GM23338 (cell line): ENCODE results near the gene LRRC63. TPM values are rescaled to one million over a fixed set of nuclear protein-coding genes. Genes with fewer than 3 reads are reported as not detected.

Experiments used
- ATAC-seq: fragments of 200-7000 bp; cut with Tn5 transposase; 3 replicates; pipeline ENCODE4 v1.9.1; 2020
- DNase-seq: peaks from one replicate; pipeline ENCODE4 v3.0.0-alpha.2; 2015; ENCODE audit warnings: low spot score
- H2AFZ ChIP-seq: fragments of 200-600 bp; sonication (generic); 2 replicates; pipeline ENCODE4 v1.8.0; 2016; ENCODE audit warnings: antibody characterized with exemption, mild to moderate bottlenecking, moderate library complexity
- H3F3A ChIP-seq: fragments of 200-600 bp; sonication (generic); replicated peaks from 2 replicates; pipeline ENCODE4 v1.8.0; 2017; ENCODE audit warnings: antibody characterized with exemption, mixed run types, low read depth
- H3K27ac ChIP-seq: fragments of 200-600 bp; sonication (generic); 2 replicates; pipeline ENCODE4 v1.6.1; 2016; ENCODE audit warnings: low read depth
- H3K27me3 ChIP-seq: fragments of 200-600 bp; sonication (generic); 2 replicates; pipeline ENCODE4 v1.8.0; 2016; ENCODE audit warnings: mild to moderate bottlenecking, mixed run types, moderate library complexity; ENCODE audit not compliant: insufficient read depth
- H3K36me3 ChIP-seq: fragments of 200-600 bp; sonication (generic); 2 replicates; pipeline ENCODE4 v1.8.0; 2016; ENCODE audit warnings: mild to moderate bottlenecking; ENCODE audit not compliant: insufficient read depth
- H3K4me1 ChIP-seq: fragments of 200-600 bp; sonication (generic); 2 replicates; pipeline ENCODE4 v1.8.0; 2016; ENCODE audit warnings: mild to moderate bottlenecking, moderate library complexity; ENCODE audit not compliant: insufficient read depth
- H3K4me2 ChIP-seq: fragments of 200-600 bp; sonication (generic); 2 replicates; pipeline ENCODE4 v1.7.1; 2017; ENCODE audit warnings: mixed run types
- H3K4me3 ChIP-seq: fragments of 200-600 bp; sonication (generic); 2 replicates; pipeline ENCODE4 v1.6.1; 2016; ENCODE audit warnings: mixed run types
- H3K79me2 ChIP-seq: fragments of 200-600 bp; sonication (generic); replicated peaks from 2 replicates; pipeline ENCODE4 v1.8.0; 2017; ENCODE audit warnings: mild to moderate bottlenecking; ENCODE audit not compliant: insufficient read depth
- H3K9me2 ChIP-seq: fragments of 200-600 bp; sonication (generic); 2 replicates; pipeline ENCODE4 v1.8.0; 2017; ENCODE audit not compliant: insufficient read depth
- H4K20me1 ChIP-seq: fragments of 200-600 bp; sonication (generic); replicated peaks from 2 replicates; pipeline ENCODE4 v1.8.0; 2017; ENCODE audit warnings: mild to moderate bottlenecking; ENCODE audit not compliant: insufficient read depth
- H3K27ac Mint-ChIP-seq: 2 replicates; pipeline ENCODE4 v1.8.0; 2020; ENCODE audit warnings: inconsistent platforms, mild to moderate bottlenecking, moderate library complexity, mixed read lengths
- H3K27me3 Mint-ChIP-seq: 3 replicates; pipeline ENCODE4 v1.8.0; 2022; ENCODE audit warnings: low read depth, mild to moderate bottlenecking, moderate library complexity, mixed read lengths, inconsistent platforms; ENCODE audit not compliant: insufficient read depth, poor library complexity
- H3K36me3 Mint-ChIP-seq: 3 replicates; pipeline ENCODE4 v1.8.0; 2021; ENCODE audit warnings: low read depth, mild to moderate bottlenecking, inconsistent platforms, moderate library complexity, mixed read lengths
- H3K4me1 Mint-ChIP-seq: 3 replicates; pipeline ENCODE4 v1.8.0; 2020; ENCODE audit warnings: mild to moderate bottlenecking, inconsistent platforms, mixed read lengths
- H3K4me3 Mint-ChIP-seq: 3 replicates; pipeline ENCODE4 v1.8.0; 2021; ENCODE audit warnings: moderate library complexity, mild to moderate bottlenecking, inconsistent platforms, mixed read lengths
- H3K9me3 Mint-ChIP-seq: 3 replicates; pipeline ENCODE4 v1.8.0; 2020; ENCODE audit warnings: moderate library complexity, mild to moderate bottlenecking, inconsistent platforms, mixed read lengths
- ETS1 ChIP-seq: IDR thresholded peaks from 2 replicates; pipeline ENCODE4 v1.6.1; 2016; ENCODE audit warnings: antibody characterized with exemption
- EZH2phosphoT487 ChIP-seq: fragments of 200-600 bp; sonication (generic); IDR thresholded peaks from one replicate; pipeline ENCODE4 v1.8.1; 2018; ENCODE audit warnings: antibody characterized with exemption; ENCODE audit not compliant: unreplicated experiment
- JUNB ChIP-seq: IDR thresholded peaks from one replicate; pipeline ENCODE4 v1.6.1; 2016; ENCODE audit warnings: antibody characterized with exemption; ENCODE audit not compliant: unreplicated experiment
- REST ChIP-seq: IDR thresholded peaks from one replicate; pipeline ENCODE4 v1.6.1; 2018; ENCODE audit warnings: antibody characterized with exemption; ENCODE audit not compliant: unreplicated experiment
- ZNF114 ChIP-seq: fragments of 250-450 bp; sonication (Bioruptor Pico); IDR thresholded peaks from 2 replicates; pipeline ENCODE4 v1.5.0; 2020; ENCODE audit warnings: mild to moderate bottlenecking, moderate library complexity
- ZNF462 ChIP-seq: fragments of 250-450 bp; sonication (Bioruptor Pico); IDR thresholded peaks from 2 replicates; pipeline ENCODE4 v1.5.0; 2020; ENCODE audit warnings: mild to moderate bottlenecking, moderate library complexity
- polyA plus RNA-seq: library from polyadenylated mRNA; unstranded; fragments of >200 nt; fragmentation: Nextera tagmentation; extraction: Ambion mirVana; gene quantifications from 2 replicates; pipeline ENCODE4 v1.2.1, GENCODE V29; 2016
- total RNA-seq: library from RNA; depleted of rRNA; stranded (reverse); fragments of >200 nt; shearing (Covaris generic); gene quantifications from 2 replicates; pipeline ENCODE4 v1.2.3, GENCODE V29; 2014

Gene LRRC63
- total and polyA plus RNA-seq, 2 experiments from 2014 or later: not detected

GRCh38 chr13:46171217-46171616 lies 40.5 kb upstream of the LRRC63 start:
- Histone ChIP-seq H3K4me3 (no peak overlapping the region), H3K4me2 (peak overlapping the region; percentile 8; the same call in 1 of the 2 replicates), H3K27me3 (no peaks in the 10 kb centered on the region), H3K27ac (no peak overlapping the region), H2AFZ (no peak overlapping the region), H3K9me2 (no peaks in the 10 kb centered on the region), H3K4me1 (peaks cover 10% of the 10 kb centered on the region), H3K36me3 (no peaks in the 10 kb centered on the region), H3F3A (no peaks in the 10 kb centered on the region), H3K79me2 (no peaks in the 10 kb centered on the region), H4K20me1 (no peaks in the 10 kb centered on the region)
- TF ChIP-seq ZNF114 (CRISPR knock-in tag) (no peak), JUNB (no peak), EZH2phosphoT487 (no peak), ZNF462 (CRISPR knock-in tag) (no peak), REST (no peak), ETS1 (no peak)
- Mint-ChIP-seq H3K4me1 (peaks cover 20% of the 10 kb centered on the region), H3K9me3 (no peaks in the 10 kb centered on the region), H3K36me3 (no peaks in the 10 kb centered on the region), H3K4me3 (no peak overlapping the region), H3K27ac (no peak overlapping the region), H3K27me3 (peaks cover 4% of the 10 kb centered on the region)
- no peak for ATAC-seq
- no peak for DNase-seq
